IPS DF 19.7 (cell line): ENCODE results near the gene IL4R.

Source experiments
- DNase-seq: peaks from one replicate; pipeline ENCODE4 v3.0.0-alpha.2; 2013; ENCODE audit warnings: low read depth, low spot score

Gene IL4R

DNA sequence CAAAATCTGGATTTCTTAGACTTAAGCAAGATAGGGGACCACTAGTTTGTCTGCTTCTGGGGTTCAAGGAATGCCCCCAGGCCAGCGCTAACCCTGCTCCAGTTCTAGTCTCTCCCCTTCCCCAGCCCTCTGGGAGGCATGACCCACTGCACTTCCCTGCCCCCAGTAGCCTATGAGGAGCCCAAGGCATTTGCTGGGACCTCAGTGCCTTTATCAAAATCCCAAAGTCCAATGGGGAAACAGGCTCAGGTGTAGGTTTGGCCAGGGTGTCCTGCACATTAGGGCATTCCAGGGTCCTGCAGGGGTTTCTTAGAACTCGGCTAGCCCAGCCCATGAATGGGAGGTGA lies 1.2 kb downstream of the IL4R start:
- DNase-seq, result no peak

DNA sequence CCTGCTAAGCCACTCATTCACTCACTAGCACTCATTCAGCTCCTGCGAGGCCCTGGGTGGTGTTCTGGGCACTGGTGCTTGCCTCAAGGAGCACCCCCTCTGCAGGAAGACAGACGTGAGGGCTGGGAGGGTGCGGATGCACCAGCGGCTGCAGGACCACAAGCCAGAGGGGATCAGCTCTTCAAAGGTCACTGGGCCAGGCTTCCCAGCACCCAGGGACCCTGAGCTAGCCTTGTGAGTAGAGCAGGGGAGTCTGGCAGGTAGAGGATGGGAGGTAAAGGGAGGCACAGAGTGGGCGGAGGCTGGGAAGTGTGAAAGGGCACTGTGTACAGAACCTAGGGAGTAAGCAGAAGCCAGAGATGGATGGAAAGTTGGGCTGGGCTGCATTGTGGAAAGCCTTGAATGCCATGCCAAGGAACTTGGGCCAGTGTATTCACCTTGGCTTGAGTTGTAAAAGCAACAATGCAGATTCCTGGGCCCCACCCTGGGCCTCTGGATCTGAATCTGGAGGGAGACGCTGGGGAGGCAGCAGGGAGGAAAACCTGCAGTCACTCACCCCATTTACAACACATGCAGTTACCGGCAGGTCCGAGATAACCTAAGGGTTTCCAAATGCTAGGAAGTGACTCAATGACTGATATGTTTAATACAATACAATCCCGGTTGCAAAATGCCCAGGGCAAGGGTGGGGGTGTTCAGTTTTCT lies 1.7 kb downstream of the IL4R start:
- no peak for DNase-seq

DNA sequence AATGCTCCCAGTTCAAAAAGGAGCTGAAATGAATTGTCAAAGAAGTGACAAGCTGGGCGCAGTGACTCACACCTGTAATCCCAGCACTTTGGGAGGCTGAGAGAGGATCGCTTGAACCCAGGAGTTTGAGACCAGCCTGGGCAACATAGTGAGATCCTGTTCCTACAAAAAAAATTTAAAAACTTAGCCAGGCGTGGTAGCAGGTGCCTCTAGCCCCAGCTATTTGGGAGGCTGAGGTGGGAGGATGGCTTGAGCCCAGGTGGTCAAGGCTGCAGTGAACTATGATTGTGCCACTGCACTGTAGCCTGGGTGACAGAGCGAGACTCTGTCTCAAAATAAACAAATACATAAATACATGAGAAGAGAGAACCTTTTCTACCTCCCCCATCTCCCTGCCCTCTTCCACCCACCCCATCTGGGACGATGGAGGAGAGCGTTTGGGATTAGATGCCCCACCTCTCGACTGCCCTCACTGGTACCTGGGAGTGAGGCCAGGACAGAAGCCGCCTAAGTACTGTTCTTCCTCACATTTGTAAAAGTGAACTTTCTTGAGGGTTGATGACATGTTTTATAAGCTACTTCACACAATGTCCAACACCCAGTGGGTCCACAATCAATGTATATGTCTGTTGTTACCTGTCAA lies 2.4 kb downstream of the IL4R start:
- no peak for DNase-seq

DNA sequence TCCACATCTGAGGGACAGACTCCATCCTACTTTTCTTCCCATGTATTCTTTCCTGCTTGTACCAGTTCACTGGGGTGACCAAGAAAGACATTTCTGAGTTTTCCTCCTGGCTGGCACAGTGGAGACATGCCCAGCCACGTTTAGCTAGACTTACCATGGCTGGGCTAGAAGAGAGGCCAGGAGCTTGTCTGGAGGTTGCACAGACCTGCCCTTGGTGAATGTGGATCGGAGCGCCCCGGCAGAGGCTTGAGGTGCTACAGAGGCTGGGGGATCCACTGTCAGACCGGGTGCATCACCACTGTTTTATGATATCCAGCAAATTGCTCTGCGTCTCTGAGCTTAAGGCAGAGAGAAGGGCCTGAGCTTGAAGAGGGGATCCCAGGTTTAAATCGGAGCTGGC lies 3.5 kb downstream of the IL4R start:
- DNase-seq, result no peak

DNA sequence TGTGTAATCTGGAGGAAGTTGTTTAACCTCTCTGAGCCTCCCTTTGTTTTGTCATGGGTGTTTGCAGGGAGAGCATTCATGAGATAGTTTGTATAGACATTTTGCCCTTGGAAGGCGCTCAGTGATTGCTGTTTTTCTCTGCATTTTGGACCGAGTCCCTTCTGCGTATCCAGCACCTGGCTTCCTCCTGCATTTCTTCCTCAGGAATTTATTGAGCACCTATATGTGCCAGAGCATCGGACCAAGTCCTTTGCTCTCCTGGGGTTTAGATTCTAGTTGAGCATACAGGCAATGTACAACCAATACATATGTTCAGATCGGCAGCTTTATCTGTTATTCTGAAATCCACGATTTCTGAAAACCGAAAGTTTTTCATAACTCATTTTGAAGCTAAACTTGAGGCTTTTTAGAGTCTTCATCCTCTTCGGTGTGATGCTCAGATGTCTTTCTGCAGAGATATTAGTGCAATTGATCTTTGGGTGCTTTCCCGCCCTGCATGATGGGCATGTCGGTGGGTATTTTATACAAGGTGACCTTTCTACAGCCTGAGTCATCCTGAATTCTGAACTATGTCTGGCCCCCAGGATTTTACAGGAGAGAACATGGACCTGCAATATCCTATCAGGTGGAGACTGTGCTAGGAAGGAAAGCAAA lies 4.1 kb downstream of the IL4R start:
- no peak for DNase-seq

DNA sequence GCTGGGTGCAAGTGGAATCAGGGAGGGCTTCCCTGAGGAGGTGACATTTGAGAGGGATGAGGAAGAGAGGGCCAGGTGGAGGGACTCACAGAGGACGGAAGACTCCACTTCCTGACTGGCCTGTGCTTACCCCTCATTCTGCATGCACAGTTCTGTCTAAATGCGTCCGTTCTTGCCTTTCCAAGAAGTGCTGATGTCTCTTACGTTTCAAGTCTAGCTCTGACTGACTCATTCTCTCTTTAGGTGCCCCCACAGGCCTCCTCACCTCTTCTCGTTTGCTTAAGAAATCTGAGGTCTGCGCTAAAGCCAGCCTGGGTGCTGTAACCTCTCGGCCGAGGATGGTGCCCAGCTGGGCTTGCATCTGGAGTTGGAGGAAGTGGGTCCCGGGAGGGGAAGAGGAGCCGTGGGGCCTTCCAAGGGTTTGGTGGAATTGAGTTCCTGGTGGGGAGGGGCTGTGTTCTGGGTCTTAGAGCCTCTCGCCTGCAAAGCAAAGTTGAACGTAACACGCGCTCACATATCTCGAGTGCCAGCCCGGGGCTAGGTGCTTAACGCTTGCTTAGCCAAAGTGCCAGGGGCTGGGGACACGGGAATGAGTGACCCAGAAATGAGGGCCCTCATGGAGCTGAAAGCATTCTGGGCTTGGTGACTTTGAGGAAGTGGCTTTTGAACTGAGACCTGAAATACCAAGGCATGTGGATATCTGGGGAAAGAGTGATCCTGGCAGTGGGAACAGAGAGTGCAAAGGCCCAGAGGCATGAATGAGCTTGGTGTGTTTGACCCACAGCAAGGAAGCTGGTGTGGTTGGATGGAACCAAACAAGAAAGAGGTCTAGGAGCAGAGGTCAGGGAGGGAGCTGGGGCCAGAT lies 4.8 kb downstream of the IL4R start:
- no peak for DNase-seq

DNA sequence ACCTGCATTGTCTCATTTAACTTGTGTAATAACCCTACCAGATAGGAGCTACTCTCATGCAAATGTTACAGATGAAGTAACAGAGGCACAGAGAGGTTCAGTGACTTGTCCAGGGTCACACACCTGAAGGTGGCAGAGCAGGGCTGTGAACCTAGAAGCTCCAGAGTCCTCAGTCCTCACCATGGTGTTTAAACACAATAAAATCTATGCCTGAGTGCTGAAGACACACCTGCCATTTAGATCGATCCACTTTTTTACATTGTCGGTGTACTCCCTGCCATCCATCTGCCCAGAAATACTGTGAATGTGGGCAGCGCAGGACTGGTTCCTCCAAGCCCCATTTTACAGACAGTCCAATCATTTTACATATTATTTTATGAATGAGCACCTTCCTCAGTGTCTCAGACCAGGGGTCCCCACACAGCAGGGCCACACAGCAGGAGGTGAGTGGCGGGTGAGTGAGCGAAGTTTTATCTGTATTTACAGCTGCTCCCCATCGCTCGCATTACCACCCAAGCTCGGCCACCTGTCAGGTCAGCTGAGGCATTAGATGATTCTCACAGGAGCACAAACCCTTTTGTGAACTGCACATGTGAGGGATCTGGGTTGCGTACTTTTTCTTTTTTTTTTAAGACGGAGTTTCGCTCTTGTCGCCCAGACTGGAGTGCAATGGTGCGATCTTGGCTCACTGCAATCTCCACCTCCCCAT lies 5.6 kb downstream of the IL4R start:
- no peak for DNase-seq

DNA sequence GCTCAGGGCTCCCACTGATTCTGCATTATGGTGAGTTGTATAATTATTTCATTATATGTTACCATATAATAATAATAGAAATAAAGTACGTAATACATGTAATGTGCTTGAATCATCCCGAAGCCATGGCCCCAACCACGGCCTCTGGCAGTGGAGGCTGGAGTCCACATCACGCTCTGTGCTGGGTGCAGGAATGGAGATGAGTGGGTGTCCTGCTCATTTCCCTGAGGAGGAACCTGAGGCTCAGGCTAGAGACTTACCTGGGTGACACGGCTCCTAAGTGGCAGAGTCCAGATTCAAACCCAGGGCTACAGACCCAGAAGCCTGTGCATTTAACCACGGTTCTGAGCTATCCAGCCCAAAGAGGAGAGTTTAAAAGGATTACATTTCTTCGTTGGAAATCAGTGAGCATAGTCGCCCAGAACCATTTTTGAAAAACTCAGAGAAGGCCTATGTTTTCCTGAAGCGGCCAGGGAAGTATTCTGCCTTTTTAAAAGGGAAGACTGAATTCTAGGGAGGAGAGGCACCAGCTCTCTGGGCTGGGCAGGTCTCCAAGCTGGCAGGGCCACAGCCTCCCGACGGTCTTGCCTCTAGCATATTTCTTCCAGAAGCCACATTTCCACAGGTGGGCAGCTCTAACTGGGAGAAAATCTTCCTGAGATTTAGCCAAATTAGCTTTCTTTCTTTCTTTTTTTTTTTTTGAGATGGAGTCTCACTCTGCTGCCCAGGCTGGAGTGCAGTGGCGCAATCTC lies 6.7 kb downstream of the IL4R start:
- no peak for DNase-seq

DNA sequence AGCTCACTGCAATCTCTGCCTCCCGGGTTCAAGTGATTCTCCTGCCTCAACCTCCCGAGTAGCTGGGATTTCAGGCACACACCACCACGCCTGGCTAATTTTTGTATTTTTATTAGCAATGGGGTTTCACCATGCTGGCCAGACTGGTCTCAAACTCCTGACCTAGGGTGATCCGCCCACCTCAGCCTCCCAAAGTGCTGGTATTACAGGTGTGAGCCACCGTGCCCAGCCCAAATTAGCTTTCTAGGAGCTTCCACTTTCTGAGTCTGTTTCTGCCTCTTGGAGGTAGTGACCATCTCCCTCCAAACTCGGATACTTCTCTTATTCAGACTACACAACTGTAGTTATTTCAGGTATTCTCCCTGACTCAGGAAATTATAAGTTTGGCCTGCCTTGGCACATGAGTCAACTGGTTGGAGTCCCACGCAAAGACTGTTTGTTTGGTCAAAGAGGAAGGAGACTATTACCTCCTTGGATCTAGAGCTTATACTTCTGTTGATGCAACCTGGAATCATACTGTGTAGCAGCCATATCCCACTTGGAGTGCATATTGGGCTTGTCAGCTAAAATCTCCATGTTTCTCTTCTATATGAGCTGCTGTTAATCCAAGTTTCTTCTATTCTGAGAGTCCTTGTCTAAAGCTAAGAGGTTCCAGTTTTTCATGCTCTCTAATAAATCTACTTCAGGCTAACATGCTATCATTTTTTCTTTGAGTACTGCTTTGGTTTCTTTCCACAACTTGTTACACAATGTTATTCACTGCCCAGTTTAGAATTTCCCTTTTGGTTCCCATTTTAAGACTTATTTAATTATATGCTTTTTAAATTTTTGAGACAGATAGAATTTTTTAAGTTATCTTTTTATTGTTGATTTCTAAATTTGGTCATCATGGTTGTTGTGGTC lies 7.5 kb downstream of the IL4R start:
- DNase-seq, result no peak

DNA sequence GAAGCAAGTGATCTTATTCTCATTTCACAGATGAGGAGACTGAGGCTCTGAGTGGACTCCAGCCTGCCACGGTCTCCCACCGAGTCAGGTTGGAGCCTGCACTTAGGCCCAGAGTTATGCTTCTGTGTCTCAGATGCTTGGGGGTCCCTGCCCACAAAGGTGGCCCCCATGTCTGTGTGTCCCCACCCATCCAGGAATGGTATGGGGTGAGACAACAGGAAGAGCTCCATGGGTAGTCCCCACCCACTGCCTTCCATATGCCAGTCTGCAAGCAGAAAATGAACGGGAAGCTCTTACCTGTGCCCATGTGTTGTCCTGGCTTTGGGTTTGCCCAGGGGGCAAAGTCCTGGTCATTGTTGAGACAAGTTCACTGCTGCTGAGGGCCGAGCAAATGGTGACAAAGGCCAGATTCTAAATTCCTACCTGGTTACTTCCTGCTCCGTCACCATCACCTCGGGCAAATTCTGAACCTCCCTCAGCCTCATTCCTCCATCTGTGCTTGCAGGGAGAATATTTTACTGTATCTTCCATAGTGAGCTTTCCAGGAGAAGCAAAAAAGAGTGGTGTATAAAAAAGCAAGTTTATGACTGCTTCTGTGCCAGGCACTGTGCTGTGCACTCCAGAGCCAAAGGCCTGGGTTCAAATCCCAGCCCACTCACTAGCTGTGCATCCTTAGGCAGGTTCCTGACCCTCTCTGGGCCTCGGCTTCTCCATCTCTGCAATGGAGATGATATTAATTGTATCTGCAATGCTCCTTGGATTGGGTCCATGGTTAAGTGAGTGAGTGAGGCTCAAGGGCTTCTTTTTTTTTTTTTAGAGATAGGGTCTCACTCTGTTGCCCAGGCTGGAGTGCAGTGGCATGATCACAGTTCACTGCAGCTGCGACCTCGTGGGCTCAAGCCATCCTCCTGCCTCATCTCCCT lies 9.3 kb downstream of the IL4R start:
- no peak for DNase-seq

DNA sequence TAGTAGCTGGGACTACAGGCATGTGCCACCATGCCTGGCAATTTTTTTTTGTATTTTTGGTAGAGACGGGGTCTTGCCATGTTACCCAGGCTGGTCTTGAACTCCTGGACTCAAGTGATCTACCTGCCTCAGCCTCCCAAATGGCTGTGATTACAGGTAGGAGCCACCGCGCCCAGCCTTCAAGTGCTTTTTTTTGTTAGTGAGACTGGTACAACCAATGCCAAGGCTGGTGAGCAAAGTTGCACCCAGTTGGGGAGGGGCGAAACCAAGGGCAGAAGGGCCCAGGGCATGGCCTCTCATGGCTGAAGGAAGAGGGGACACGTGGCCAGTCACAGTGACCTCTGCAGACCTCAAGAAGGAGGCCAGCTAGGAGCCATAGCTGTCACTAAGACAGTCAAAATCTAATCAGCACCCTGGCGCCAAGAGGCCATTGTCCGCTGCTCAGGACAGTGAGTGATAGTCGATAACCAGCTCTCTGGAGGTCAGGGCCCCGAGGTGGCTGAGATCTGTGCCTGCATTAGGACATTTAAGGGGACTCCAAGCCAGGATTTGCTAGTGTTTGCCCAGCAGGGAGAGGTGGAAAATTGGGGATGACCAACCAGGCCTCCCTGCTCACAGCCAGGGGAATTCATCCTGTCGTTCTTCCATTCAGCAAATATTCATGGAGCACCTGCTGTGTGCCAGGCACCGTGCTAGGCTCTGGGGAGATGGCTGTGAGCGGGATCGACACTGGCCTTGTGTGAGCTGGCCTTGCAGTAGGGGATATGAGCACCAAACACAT lies 10.2 kb downstream of the IL4R start:
- no peak for DNase-seq

DNA sequence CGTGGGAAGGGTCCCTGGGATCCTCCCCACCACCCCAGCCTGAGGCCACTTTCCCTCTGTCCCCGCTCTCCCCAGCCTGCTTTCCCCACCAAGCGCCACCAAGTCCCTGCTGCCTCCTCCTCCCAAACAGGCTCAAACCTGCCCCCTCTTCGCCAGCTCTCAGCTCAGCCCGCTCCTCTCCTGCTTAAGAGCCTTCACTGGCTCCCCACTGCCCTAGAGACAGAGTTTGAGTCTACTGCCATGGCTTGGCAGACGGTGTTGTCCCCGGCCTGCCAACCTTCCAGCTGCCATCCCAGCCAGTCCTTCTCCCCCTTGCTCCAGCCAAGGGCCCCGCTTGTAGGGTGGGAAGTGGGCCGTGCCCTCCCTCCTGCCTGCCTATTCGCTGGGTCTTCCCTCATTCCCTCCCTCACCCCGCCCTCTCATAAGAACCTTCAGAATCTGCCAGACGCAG lies 11.1 kb downstream of the IL4R start:
- DNase-seq, result no peak

DNA sequence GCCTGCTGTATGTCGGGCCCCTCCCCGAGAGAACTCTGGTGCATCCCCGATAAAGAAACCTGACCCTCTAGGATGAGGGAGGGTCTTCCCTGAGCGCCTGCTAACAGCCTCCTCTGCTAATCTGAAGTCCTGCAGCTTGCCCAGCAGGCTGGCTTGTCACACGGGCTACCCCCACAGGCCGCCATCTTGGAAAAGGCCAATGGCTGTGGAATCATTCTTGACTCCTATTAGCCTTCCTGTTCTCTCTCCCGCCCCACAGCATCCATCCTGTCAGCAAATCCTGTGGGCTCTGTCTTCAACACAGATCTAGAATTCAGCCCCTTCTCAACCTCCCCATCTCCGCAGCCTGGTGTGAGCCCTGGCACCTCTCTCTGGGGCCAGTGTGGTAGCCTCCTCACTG lies 12.0 kb downstream of the IL4R start:
- no peak for DNase-seq

DNA sequence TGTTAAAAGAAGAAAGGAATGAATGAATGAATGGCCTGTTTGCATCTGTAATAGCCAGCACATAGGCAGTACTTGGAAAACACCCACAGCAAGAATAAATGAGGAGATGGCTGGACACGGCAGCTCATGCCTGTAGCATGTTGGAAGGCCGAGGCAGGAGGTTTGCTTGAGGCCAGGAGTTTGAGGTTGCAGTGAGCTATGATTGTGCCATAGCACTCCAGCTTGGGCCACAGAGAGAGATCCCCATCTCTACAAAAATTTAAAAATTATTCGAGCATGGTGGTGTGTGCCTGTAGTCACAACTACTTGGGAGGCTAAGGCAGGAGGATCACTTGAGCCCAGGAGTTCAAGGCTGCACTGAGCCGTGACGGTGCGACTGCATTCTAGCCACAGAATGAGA lies 12.5 kb downstream of the IL4R start:
- no peak for DNase-seq

DNA sequence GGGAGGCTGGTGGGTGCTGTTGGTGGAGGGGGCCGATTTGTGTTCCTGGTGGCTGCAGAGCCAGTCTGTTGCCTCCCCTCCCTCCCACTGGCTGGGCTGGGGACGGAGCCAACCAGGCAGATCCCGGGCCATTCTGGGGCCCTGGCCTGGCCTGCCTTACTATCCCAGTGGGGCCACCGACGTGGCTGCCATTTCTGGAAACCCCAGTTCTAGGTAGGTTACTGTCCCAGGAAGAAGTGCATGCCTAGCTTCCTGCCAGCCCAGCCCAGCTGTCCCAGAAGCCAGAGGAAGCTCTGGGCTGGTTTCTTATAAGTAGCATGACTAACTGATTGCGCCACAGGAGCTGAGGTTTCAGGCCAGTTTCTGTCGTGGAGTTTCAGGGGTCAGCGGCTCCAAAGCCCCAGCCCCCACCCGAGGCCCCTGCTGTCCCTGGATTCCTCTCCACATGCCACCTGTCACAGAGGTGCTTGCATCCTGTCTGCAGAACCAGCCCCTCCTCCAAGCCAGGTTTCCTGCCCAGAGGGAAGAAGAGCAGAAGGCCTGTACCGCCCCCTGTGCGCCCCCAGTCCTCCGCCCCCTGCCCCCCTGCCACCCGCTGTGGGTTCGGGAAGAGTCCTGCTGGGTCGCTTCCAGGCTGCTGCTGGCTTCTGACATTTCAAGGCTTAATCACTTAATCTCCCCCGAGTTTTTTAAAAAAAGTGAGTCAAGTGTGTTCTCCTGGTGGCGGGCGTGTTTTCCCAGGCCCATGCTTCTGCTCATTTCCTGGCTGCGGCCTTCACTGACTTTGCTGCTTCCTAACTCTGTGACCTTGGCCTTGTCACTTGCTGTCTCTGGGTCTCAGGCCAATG lies 13.2 kb downstream of the IL4R start:
- DNase-seq, result peak; percentile 96

DNA sequence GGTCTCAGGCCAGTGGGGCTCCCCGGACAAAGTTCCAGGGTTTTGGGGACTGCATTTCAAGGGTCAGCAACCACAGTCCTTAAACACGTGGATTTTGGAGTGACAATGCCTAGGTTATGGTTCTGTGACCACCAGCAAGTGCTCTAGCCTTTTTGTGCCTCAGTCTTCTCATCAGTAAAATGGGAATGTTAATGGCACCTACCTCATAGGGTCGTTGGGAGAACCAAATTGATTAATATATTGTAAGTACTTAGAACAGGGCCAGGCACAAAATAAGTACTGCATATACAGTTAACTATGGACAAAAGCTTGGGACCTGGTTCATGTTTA lies 13.8 kb downstream of the IL4R start:
- no peak for DNase-seq

DNA sequence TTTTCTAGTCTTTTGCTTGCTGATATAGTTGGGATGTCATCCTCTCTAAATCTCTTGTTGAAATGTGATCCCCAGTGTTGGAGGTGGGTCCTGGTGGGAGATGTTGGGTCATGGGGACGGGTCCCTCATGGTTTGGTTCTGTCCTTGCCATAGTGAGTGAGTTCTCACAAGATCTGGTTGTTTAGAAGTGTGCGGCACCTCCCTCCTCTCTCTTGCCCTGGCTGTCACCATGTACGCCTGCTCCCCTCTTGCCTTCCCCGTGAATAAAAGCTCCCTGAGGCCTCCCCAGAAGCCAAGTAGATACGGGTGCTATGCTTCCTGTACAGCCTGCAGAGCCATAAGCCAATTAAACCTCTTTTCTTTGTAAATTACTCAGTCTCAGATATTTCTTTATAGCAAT lies 15.2 kb downstream of the IL4R start:
- no peak for DNase-seq
